Mesothelial cell of epicardium (in vitro differentiated cells): ENCODE measurements around the gene PXK. TPM values are rescaled to one million over a fixed set of nuclear protein-coding genes. Genes with fewer than 3 reads are reported as not detected.
A peak's percentile ranks its signal among the peaks of the same experiment; 100 is the strongest.

ENCODE experiments used
- DNase-seq, 2 experiments: peaks; one replicate each; pipeline ENCODE4 v3.0.0; 2021; ENCODE audit warnings: low spot score in 2 of 2; ENCODE audit not compliant: unreplicated experiment in 2 of 2
- H3K27ac Mint-ChIP-seq: 2 replicates; pipeline ENCODE4 v1.8.0; 2021; ENCODE audit warnings: mixed read lengths
- H3K27me3 Mint-ChIP-seq: 2 replicates; pipeline ENCODE4 v1.8.0; 2021; ENCODE audit warnings: low read depth, mixed read lengths
- H3K36me3 Mint-ChIP-seq: 2 replicates; pipeline ENCODE4 v1.8.0; 2021; ENCODE audit warnings: mixed read lengths
- H3K4me1 Mint-ChIP-seq: 2 replicates; pipeline ENCODE4 v1.8.0; 2021; ENCODE audit warnings: mixed read lengths
- H3K4me3 Mint-ChIP-seq: 2 replicates; pipeline ENCODE4 v1.8.0; 2021; ENCODE audit warnings: mild to moderate bottlenecking, moderate library complexity, mixed read lengths
- H3K9me3 Mint-ChIP-seq: 2 replicates; pipeline ENCODE4 v1.8.0; 2021; ENCODE audit warnings: mixed read lengths
- total RNA-seq: library from RNA; stranded (reverse); gene quantifications from 3 replicates; pipeline ENCODE4 v1.2.1, GENCODE V29; 2021
- TF ChIP-seq, protein P1 (sequence below): fragments of 200-600 bp; sonication (generic); IDR thresholded peaks from one replicate; pipeline ENCODE4 v1.5.0; 2021; ENCODE audit warnings: antibody characterized with exemption; ENCODE audit not compliant: unreplicated experiment

The PXK gene
- total RNA-seq, 1 donor from 2014 or later, result 15.9 TPM

DNA sequence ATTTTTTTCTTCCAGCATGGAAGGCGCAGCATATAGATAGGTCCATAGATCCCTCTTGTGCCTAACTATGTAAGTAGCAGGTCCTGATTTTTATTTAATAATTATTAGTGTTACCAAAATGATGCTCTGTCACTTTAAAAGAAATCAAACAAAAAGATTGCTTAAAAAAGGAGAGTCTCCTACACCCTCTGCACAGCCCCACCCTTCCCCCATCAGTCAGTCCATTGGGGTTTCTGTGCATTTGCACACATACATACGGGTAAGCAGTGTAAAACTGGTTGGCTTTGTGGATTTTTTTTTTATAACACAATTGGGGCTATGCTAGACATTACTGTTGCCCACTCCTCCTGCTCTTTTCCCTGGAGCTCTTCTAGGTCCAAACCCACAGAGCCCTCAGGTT, 33.6 kb upstream of the PXK start:
- peaks cover 37% of the 10 kb centered on the region for H3K27me3 Mint-ChIP-seq
- H3K36me3 Mint-ChIP-seq, result no peaks in the 10 kb centered on the region
- peaks cover 4% of the 10 kb centered on the region for H3K9me3 Mint-ChIP-seq
- TF ChIP-seq, protein P1, sequence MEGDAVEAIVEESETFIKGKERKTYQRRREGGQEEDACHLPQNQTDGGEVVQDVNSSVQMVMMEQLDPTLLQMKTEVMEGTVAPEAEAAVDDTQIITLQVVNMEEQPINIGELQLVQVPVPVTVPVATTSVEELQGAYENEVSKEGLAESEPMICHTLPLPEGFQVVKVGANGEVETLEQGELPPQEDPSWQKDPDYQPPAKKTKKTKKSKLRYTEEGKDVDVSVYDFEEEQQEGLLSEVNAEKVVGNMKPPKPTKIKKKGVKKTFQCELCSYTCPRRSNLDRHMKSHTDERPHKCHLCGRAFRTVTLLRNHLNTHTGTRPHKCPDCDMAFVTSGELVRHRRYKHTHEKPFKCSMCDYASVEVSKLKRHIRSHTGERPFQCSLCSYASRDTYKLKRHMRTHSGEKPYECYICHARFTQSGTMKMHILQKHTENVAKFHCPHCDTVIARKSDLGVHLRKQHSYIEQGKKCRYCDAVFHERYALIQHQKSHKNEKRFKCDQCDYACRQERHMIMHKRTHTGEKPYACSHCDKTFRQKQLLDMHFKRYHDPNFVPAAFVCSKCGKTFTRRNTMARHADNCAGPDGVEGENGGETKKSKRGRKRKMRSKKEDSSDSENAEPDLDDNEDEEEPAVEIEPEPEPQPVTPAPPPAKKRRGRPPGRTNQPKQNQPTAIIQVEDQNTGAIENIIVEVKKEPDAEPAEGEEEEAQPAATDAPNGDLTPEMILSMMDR, result no peak
- no peak overlapping the region for H3K4me3 Mint-ChIP-seq
- H3K27ac Mint-ChIP-seq, result no peak overlapping the region
- no peak for DNase-seq
- H3K4me1 Mint-ChIP-seq, result no peaks in the 10 kb centered on the region

DNA sequence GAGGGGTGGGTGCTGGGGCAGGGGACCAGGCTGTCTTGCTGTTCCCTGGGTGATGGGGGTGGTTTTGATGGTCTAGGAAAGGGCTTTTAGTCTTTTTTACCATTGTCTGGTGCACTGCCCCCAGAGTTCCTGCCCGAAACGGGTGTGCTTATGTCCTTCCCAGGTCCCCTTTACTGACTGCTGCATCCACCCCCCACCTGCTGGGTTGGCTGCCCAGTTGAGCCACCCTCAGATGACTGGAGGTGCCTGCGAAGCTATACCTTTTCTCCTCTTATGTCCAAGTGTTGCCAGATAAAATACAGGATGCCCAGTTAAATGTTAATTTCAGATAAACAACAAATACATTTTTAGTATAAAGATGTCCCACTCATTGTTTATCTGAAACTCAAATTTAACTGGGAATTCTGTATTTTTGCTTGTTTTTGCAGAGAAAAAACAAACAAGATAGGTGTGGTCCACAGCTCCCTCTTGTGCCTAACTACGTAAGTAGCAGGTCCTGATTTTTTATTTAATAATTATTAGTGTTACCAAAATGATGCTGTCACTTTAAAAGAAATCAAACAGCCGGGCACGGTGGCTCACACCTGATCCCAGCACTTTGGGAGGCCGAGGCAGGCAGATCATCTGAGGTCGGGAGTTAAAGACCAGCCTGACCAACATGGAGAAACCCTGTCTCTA, 32.7 kb upstream of the PXK start:
- H3K4me1 Mint-ChIP-seq, result no peaks in the 10 kb centered on the region
- H3K4me3 Mint-ChIP-seq, result no peak overlapping the region
- H3K9me3 Mint-ChIP-seq, result peaks cover 4% of the 10 kb centered on the region
- TF ChIP-seq, protein P1, result peak; percentile 66
- no peak overlapping the region for H3K27ac Mint-ChIP-seq
- H3K27me3 Mint-ChIP-seq, result peaks cover 37% of the 10 kb centered on the region
- no peaks in the 10 kb centered on the region for H3K36me3 Mint-ChIP-seq
- no peak for DNase-seq

DNA sequence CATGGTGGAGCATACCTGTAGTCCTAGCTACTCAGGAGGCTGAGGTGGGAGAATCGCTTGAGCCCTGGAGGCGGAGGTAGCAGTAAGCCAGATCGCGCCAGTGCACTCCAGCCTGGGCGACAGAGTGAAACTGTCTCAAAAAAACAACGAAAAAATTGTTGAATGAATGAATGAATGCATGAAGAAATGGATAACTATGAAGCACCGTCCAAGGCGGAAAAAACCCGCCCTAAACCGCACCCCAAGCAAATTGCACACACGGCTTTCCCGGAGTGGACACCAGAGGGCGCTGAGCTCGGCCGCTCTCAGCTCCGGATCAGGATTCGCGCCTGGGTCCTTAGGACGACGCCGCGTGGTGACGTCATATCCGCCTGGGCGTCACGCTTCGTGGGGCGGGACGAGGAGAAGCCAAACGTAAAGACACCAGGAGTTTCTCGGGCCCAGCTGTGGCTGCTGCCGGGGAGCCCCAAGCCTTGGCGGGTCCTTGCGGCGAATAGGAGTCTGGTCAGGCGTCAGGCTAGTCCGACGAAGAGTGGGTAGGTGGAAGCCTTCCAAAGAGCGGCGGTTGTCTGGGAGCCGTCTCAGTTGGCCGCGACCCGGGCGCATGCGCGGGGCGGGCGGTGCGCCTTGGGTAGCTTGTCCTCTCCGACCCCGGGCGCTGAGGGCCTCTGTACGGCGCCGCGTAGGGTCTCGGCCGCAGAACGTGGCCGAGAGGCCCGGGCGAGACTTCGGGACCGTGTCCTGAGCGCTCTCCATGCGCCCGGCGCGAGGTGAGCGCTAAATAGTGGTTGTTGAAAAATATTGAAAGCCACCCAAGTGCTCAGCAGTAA, 26.6 kb upstream of the PXK start, which contains the start of the genes HTD2 and RPP14:
TSS of gene HTD2 (plus strand) at position 639 of the 830 bp plus-strand sequence. CDS start 11,094 bp downstream, outside the sequence.
TSS of gene RPP14 (plus strand) at position 364 of the 830 bp plus-strand sequence. CDS start 4,085 bp downstream, outside the sequence.
- Mint-ChIP-seq H3K4me1 (peaks cover 26% of the 10 kb centered on the region), H3K4me3 (peak within 1 kb of the TSS; percentile 89), H3K27me3 (peaks cover 20% of the 10 kb centered on the region), H3K27ac (peak within 1 kb of the TSS; percentile 100), H3K36me3 (peaks cover 7% of the 10 kb centered on the region), H3K9me3 (no peaks in the 10 kb centered on the region)
- TF ChIP-seq, protein P1, result peak; percentile 94
- DNase-seq, result peak; percentile 95 to 98

DNA sequence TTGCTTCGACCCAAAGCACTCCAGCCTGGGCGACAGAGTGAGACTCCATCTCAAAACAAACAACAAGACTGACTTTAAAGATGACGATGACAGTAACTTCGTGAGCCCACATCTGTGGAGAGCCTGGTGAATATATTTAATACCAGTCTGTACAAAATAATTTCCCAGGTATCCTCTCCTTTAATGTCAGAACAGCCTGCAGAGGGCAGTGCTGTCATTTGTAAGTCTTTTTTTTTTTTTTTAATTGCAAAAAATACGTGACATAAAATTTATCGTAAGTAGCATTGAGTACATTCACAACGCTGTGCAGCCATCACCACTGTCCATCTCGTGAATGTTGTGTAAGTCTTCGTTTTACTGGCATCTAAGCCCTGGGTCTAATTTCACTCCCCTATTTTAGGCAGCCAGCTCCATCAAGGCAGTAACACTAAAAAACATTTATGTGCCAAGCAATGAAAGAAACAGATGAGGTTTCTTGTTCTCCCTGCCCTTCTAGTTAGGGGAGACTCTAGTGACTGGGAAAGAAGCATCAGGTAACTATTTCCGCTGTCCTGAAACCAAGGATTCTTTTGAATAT, 25.0 kb upstream of the PXK start:
- DNase-seq, result no peak
- Mint-ChIP-seq H3K27me3 (peaks cover 4% of the 10 kb centered on the region), H3K4me1 (peaks cover 26% of the 10 kb centered on the region), H3K27ac (peak overlapping the region; percentile 100), H3K9me3 (no peaks in the 10 kb centered on the region), H3K36me3 (peaks cover 19% of the 10 kb centered on the region), H3K4me3 (peak overlapping the region; percentile 89)
- TF ChIP-seq, protein P1, result peak; percentile 41

DNA sequence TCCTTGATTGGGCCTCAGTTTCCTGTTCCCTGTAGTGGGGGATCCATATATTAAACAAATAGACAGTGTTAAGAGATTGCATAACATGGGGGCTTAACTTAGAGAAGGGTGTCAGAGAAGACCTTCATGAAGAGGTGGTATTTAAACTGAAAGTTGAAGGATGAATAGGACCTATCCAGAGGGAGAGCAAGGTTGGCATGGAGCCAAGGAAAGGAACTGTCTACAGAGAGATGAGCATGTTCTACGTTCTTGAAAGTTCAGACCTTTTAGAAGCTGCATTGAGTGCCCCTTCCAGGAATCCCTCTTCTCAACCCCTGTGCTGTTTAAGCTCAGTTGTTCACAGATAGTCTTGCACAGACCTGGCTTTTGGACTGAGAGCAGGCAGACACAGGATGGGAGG, 24.0 kb upstream of the PXK start:
- Mint-ChIP-seq H3K4me3 (peak overlapping the region; percentile 21), H3K27me3 (no peaks in the 10 kb centered on the region), H3K9me3 (no peaks in the 10 kb centered on the region), H3K36me3 (peaks cover 26% of the 10 kb centered on the region), H3K4me1 (peaks cover 26% of the 10 kb centered on the region), H3K27ac (peak overlapping the region; percentile 21)
- TF ChIP-seq, protein P1, result no peak
- DNase-seq, result no peak
